ENCODE data around the gene MAP2K1.

DNA sequence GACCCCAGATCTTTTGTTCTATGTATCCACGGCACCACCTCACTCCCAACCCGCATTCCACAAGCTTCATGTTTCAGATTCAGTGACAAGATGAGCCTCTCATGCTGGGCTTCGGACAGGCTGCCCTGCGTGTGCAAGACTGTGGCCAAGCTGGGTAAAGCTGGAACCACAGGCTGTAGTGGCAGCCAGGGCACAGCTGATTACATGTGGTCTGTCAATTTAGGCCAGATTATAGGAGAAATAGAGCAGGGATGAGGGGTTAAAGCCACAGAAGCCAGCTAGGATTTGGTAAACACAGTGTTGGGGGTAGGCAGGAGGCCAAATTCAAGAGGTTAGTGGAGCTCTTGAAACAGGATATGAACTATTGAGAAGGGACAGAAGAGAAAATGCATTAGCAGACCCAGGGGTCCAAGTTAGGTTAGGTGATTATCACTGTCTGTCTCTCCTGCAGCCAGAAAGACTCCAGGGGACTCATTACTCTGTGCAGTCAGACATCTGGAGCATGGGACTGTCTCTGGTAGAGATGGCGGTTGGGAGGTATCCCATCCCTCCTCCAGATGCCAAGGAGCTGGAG is 97.9 kb downstream of the MAP2K1 start:
- TF ChIP-seq, protein P1, sequence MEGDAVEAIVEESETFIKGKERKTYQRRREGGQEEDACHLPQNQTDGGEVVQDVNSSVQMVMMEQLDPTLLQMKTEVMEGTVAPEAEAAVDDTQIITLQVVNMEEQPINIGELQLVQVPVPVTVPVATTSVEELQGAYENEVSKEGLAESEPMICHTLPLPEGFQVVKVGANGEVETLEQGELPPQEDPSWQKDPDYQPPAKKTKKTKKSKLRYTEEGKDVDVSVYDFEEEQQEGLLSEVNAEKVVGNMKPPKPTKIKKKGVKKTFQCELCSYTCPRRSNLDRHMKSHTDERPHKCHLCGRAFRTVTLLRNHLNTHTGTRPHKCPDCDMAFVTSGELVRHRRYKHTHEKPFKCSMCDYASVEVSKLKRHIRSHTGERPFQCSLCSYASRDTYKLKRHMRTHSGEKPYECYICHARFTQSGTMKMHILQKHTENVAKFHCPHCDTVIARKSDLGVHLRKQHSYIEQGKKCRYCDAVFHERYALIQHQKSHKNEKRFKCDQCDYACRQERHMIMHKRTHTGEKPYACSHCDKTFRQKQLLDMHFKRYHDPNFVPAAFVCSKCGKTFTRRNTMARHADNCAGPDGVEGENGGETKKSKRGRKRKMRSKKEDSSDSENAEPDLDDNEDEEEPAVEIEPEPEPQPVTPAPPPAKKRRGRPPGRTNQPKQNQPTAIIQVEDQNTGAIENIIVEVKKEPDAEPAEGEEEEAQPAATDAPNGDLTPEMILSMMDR (IDR thresholded peaks at IDR 0.05 in 4 of 5, conservative IDR thresholded peaks at IDR 0.05 in 1 of 5), result no peak
- TF ChIP-seq POLR2A (IDR thresholded peaks at IDR 0.05), result no peak

Measured in gastrocnemius medialis (tissue), 4 donors.